Ammon's horn (tissue), 1 donor: Measurements from ENCODE around the gene BCHE.

Experiments
- DNase-seq: peaks from one replicate; pipeline ENCODE4 v3.0.0-alpha.2; 2016; ENCODE audit warnings: low spot score

The BCHE gene

GRCh38 chr3:165749821-165750220 is 87.4 kb downstream of the BCHE start:
- no peak for DNase-seq

DNA sequence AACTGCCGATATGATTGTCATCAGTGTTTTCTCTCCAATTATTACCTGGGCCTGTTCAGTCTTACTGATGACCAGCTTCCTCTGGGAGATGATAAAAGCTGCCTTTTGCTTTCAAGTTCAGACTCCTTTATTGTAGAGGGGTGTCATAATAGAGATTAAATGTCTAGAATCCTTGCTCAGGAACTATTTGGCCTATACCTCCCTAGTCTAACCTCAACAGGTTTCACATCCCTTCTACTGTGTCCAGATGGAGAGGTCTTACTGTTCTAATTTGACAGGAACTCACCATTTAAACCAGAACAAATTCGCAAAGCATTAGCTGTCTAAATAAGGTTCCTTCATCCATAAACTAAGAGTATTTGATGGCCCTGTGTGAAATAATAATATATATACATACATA is 88.0 kb downstream of the BCHE start:
- DNase-seq: no peak

DNA sequence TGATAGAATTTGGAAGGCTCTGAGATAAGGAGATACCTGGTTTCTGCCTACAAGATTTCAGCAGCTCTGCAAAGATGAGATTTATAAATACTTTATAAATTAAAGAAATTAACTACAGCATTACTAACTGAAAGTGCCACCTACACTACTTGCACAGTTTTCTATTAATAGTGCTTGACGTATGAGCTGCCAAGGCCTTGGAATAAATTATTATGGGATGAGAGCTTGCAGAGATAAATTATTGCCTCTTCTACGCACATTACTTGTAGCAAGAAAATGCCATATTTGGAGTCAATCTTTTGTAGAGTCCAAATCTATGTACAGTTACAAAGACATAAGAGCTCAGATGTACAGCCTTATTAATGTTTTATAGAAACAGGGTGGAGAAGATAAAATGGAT is 89.1 kb downstream of the BCHE start:
- no peak for DNase-seq

DNA sequence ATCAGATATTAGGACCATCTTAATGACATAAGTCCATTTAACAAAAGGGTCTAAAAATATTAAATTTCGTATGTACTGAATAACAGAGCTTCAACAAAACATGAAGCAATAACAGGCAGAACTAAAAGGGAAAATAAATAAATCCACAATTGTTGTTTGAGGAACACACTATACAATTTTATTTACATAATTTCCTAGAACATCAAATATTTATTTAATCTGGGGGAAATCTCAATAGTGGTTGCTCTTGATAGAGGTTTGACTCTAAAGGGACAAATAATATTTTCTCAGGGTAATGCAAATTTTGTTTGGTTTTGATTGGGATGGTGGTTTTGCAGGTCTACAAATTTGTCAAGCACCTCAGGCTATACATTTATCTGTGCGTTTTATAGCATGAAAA is 90.3 kb downstream of the BCHE start:
- no peak for DNase-seq

- DNase-seq: no peak
Observed at GRCh38 chr3:165744025-165744424, 93.2 kb downstream of the BCHE start.

DNA sequence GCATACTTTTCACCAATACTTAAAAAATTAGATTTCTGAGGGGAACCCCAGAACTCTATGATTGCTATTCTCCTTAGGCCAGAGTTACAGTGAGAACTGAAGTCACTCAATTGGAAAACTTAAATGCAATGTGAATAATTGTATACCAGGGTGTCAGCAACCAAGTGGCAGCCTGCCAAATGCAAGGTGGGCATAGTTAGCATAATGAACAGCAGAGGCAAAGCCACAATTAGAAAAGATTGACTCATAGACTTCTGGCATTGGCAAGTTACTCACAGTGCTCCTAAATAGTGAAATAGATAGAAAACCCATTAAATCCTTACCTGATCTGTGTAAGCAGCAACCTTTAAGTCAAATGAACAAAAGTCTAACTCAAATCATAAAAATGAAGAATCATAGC is 94.9 kb downstream of the BCHE start:
- no peak for DNase-seq

- DNase-seq: no peak
Observed at GRCh38 chr3:165729756-165730155, 107.5 kb downstream of the BCHE start.

DNA sequence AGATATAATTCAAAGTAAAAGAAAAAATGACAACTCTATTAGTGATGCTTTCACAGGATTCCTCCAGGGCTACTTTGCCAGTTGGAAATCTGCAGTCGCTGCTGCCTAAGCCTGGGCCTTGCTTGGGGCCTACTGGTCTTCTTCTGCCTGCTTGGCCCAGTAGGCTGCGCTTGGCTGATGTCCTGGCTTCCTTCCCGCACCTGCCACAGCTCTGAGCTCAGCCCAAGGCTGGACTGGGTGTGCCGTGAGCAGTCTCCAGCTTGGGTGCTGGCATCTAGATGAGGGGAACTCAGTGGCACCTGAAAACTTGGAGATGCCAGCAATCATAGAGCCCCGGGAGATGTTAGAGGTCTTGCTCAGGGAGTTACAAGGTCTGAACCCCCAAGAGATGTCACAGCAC is 108.3 kb downstream of the BCHE start:
- no peak for DNase-seq

DNA sequence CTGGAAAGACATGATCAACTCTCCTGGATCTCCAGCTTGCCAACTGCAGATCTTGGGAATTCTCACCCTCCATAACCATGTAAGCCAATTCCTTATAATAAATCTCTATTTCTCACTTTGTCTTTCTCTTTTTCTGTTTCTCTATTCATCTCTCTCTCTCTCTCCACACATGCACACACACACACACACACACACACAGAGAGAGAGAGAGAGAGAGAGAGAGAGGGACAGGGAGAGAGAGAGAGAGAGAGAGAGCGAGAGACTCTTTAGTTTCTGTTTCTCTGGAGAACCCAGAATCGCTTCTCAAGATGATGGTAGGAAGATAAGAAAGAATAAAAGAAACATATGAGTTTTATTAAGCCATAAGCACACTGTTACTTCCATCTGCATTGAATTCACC is 111.9 kb downstream of the BCHE start:
- no peak for DNase-seq
